Pancreas (tissue), 10 donors: ENCODE results near the gene ZNF718. TPM values are rescaled to one million over a fixed set of nuclear protein-coding genes. Genes with fewer than 3 reads are reported as not detected.
"Not testable (repeated sequence)": the region's sequence is repeated elsewhere in the genome, so short reads cannot be mapped to it uniquely, and the experiment has no call there.

Experiments used
- ATAC-seq, 4 donors: fragments of 200-7000 bp; cut with Tn5 transposase; one replicate each; pipeline versions ENCODE4 v1.8.0 to v1.9.1; 2020; ENCODE audit warnings: mild to moderate bottlenecking in 4 of 4, moderate library complexity in 4 of 4
- DNase-seq, 6 donors: peaks; one replicate each; pipeline ENCODE4 v3.0.0-alpha.2; 2020
- FAIRE-seq: peaks from 2 replicates; lab custom pipeline; 2012; peaks lifted over from hg19 to GRCh38; lab: Jason Lieb, UNC
- H3K27ac ChIP-seq, 4 donors: fragments of 200-600 bp; sonication (generic); 1 replicate in 3 of 4; 2 replicates in 1 of 4; pipeline versions ENCODE4 v1.5.0 to v1.8.0; 2020
- H3K27me3 ChIP-seq, 4 donors: fragments of 200-600 bp; one replicate each; pipeline ENCODE4 v1.8.0; 2021
- H3K36me3 ChIP-seq, 3 donors: fragments of 200-600 bp; sonication (generic) in 1 of 3; one replicate each; pipeline versions ENCODE4 v1.5.0 to v1.8.0; 2020 to 2021
- H3K4me1 ChIP-seq, 3 donors: fragments of 200-600 bp; one replicate each; pipeline ENCODE4 v1.8.0; 2021
- H3K4me3 ChIP-seq, 4 donors: fragments of 200-600 bp; sonication (generic) in 2 of 4; one replicate each; pipeline versions ENCODE4 v1.5.0 to v1.8.0; 2020 to 2021
- H3K9me3 ChIP-seq, 4 donors: fragments of 200-600 bp; one replicate each; pipeline ENCODE4 v1.8.0; 2021
- CTCF ChIP-seq, 4 donors: fragments of 200-600 bp; sonication (generic) in 3 of 4; IDR thresholded peaks; one replicate each; pipeline versions ENCODE4 v1.5.0 to v1.8.0; 2021; ENCODE audit warnings: antibody characterized with exemption in 4 of 4
- WGBS, 2 donors: extraction: QIAGEN DNeasy Blood & Tissue Kit; methylation state at CpG; one replicate each; pipeline ENCODE4 v1.1.7; 2013; 5-methylcytosine and 5-hydroxymethylcytosine counted together
- intact Hi-C, 3 donors: fragments of 100-400 bp; cut with DNase I; formaldehyde crosslinking; loops; one replicate each; pipeline versions ENCODE4 v1.11.1 to v1.14.2; 2022
- polyA plus RNA-seq, 2 donors: library from polyadenylated mRNA; stranded (reverse); fragments of 200-250 nt; gene quantifications; one replicate each; pipeline ENCODE4 v1.2.3, GENCODE V29; 2013
- total RNA-seq, 6 donors: library from RNA; stranded (reverse); fragmentation: NEBNext Ultra II Directional in 4 of 6; extraction: Animal tissue kit (Norgen Biotek cat#: 25700) in 4 of 6; gene quantifications; one replicate each; pipeline versions ENCODE4 v1.2.1 to v1.2.4, GENCODE V29; 2021 to 2023
- donor health status: healthy with polysubstance abuse.
- donor health status: DM: no; HTN: no; CAD: no; lungs with moderate emphysema.
- donor health status: DM: no; HTN: no; CAD: no.
- donor health status: control.
- donor health status: control.
- donor health status: Bipolar disorder and iron deficiency.
- donor health status: DM: yes; HTN: yes; CAD: no.
- donor health status: DM: no; HTN: no; CAD: no.
- donor health status: DM: no; HTN: no; CAD: no.
- donor health status: DM: yes; HTN: yes; CAD: no.

ZNF718 gene
- total and polyA plus RNA-seq, 8 donors, result 1.2 to 5.8 (median 2.1) TPM

- Histone ChIP-seq H3K4me1 (no peaks in the 10 kb centered on the region), H3K27me3 (no peaks in the 10 kb centered on the region), H3K9me3 (no peaks in the 10 kb centered on the region), H3K4me3 (no peak overlapping the region), H3K36me3 (no peaks in the 10 kb centered on the region), H3K27ac (no peak overlapping the region)
- DNase-seq (no peak), FAIRE-seq (no peak), ATAC-seq (no peak)
- TF ChIP-seq CTCF (IDR thresholded peaks at IDR 0.05), result no peak
- WGBS, 2 donors, result 93 to 96% methylated on average over 1 of the region's 1 CpG
- intact Hi-C loops, result no loop called here
Observed at GRCh38 chr4:176995-177394, 52.7 kb downstream of the ZNF718 start.

DNA sequence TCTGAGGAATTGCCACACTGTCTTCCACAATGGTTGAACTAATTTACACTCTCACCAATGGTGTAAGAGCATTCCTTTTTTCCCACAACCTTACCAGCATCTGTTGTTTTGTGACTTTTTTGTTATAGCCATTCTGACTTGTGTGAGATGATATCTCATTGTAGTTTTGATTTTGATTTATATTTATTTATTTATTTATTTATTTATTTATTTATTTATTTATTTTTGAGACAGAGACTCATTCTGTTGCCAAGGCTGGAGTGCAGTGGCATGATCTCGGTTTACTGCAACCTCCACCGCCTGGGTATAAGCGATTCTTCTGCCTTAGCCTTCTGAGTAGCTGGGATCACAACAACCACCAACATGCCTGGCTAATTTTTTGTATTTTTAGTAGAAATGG is 57.9 kb downstream of the ZNF718 start:
- H3K4me1 ChIP-seq, H3K36me3 ChIP-seq, H3K9me3 ChIP-seq, ATAC-seq, H3K4me3 ChIP-seq, DNase-seq, H3K27ac ChIP-seq, intact Hi-C loops, FAIRE-seq, H3K27me3 ChIP-seq: not testable (repeated sequence)
- WGBS, 2 donors, result 97 to 100% methylated on average over 3 of the region's 3 CpGs

- DNase-seq (no peak), FAIRE-seq (no peak), ATAC-seq (no peak)
- Histone ChIP-seq H3K4me1 (no peaks in the 10 kb centered on the region), H3K36me3 (no peaks in the 10 kb centered on the region), H3K4me3 (no peak overlapping the region), H3K9me3 (peaks cover 0 to 6% (median 0%) of the 10 kb centered on the region in 4 donors), H3K27ac (no peak overlapping the region), H3K27me3 (no peaks in the 10 kb centered on the region)
- TF ChIP-seq CTCF (IDR thresholded peaks at IDR 0.05), result no peak
- intact Hi-C loops, result no loop called here
- 62 to 70% methylated on average over 3 of the region's 3 CpGs for WGBS, 2 donors
Observed at GRCh38 chr4:188091-188490, 63.8 kb downstream of the ZNF718 start.

DNA sequence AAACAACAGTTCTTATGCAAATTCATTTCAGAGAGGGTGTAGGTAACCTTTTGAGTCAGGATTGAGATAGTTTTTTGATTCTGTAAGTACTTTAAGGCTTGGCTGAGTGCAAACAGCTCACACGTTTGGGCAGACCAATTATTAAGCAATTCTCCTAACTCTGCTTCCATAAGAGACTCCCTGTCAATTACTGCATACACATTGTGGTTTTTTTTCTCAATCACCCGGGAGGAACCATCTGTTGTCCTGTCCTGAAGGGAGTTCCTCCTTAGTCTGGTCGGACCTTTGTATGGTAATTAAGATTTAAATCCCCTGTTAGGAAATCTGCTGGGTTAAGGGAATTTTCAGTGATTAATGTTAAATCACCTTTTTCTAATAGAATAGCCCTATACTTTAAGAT is 70.9 kb downstream of the ZNF718 start:
- H3K4me1 ChIP-seq, DNase-seq, H3K27me3 ChIP-seq, H3K36me3 ChIP-seq, H3K27ac ChIP-seq, ATAC-seq, intact Hi-C loops, H3K9me3 ChIP-seq, H3K4me3 ChIP-seq, FAIRE-seq: not testable (repeated sequence)
- 61 to 75% methylated on average over 3 of the region's 3 CpGs for WGBS, 2 donors

DNA sequence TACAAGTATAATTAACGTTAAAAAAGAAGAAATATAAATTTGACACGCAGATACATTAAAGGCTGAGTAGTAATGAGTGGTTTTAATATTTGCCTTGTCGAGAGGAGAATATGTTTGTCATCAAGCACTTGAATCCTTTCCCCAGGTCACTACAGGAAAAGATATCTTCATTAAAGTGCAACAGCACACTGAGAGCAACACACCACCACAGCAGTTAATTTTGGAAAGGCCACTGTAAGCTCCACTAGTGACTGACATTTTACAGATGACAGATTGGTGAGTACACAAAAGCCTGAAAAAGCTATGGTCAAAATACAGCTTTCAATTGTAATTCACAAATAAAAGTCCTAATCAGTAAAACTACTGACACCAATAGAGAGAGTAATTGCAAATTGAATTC is 76.6 kb downstream of the ZNF718 start:
- no peak for TF ChIP-seq CTCF (IDR thresholded peaks at IDR 0.05)
- Histone ChIP-seq H3K27me3 (no peaks in the 10 kb centered on the region), H3K4me1 (no peaks in the 10 kb centered on the region), H3K27ac (no peak overlapping the region), H3K4me3 (no peak overlapping the region), H3K9me3 (no peaks in the 10 kb centered on the region), H3K36me3 (no peaks in the 10 kb centered on the region)
- intact Hi-C loops, result no loop called here
- FAIRE-seq (no peak), ATAC-seq (no peak), DNase-seq (no peak)
- WGBS, 2 donors, result 91 to 93% methylated on average over 3 of the region's 3 CpGs

- H3K9me3 ChIP-seq, FAIRE-seq, DNase-seq, H3K27me3 ChIP-seq, H3K27ac ChIP-seq, H3K4me1 ChIP-seq, H3K36me3 ChIP-seq, intact Hi-C loops, ATAC-seq, H3K4me3 ChIP-seq: not testable (repeated sequence)
Observed at GRCh38 chr4:202822-203221, 78.5 kb downstream of the ZNF718 start.
